Measurements from ENCODE around the gene EXOC3L2. TPM values are rescaled to one million over a fixed set of nuclear protein-coding genes. Genes with fewer than 3 reads are reported as not detected.

The EXOC3L2 gene
- total and polyA plus RNA-seq, 10 of the 15 experiments (the other 5 are each of a cell fraction or from before 2014, with no cell fraction given), result not detected

DNA sequence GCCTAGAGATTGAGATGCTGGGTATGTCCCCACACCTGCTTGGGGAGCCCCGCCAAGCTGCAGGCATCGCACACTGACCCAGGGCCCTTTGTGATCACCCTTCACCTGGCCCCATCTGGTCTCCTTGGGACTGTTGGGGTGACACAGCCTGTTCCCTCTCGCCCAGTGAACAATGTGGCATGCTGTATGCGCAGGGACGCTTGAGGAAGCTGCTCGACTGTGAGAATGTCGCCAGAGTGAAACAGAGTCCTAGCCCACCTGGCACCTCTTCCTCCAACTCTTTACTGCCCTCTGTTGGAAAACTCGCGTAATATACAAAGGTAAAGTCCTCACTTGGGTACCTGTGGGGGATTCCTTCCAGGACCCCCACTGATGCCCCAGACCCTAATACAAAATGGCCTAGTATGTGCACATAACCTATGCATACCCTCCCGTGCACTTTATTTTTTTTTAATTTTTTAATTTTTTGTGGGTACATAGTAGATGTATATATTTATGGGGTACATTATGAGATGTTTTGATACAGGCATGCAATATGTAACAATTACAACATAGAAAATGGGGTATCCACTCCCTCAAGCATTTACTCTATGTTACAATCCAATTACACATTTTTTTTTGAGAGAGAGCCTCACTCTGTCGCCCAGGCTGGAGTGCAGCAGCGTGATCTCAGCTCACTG is 57.6 kb downstream of the EXOC3L2 start (continued):
- no peak for TF ChIP-seq KDM1A (IDR thresholded peaks at IDR 0.05; ENCODE audit: borderline replicate concordance)
- TF ChIP-seq TARDBP (IDR thresholded peaks at IDR 0.05; ENCODE audit: borderline replicate concordance), result no peak
- no peak for TF ChIP-seq EP300 (IDR thresholded peaks at IDR 0.05; ENCODE audit: borderline replicate concordance in 1 of 2, control insufficient read depth in 1 of 2, low read depth in 2 of 2, low read length in 2 of 2)
- TF ChIP-seq POU2F2 (IDR thresholded peaks at IDR 0.05; ENCODE audit: borderline replicate concordance, low read depth, low read length), result no peak
- TF ChIP-seq POLR2AphosphoS2 (IDR thresholded peaks at IDR 0.05; ENCODE audit: low read depth, low read length), result no peak
- no peak for TF ChIP-seq BMI1 (IDR thresholded peaks at IDR 0.05; ENCODE audit: borderline replicate concordance)
- no peak for TF ChIP-seq KLF5 (IDR thresholded peaks at IDR 0.05; ENCODE audit: partially characterized antibody)
- peak; percentile 56; the same call in 1 of the 2 replicates for TF ChIP-seq SMARCA5 (IDR thresholded peaks at IDR 0.05)
- no peak for TF ChIP-seq CHD2 (IDR thresholded peaks at IDR 0.05; ENCODE audit: borderline replicate concordance, low read depth, low read length)
- no peak for TF ChIP-seq NFYA (IDR thresholded peaks at IDR 0.05; ENCODE audit: borderline replicate concordance, low read depth, low read length)

DNA sequence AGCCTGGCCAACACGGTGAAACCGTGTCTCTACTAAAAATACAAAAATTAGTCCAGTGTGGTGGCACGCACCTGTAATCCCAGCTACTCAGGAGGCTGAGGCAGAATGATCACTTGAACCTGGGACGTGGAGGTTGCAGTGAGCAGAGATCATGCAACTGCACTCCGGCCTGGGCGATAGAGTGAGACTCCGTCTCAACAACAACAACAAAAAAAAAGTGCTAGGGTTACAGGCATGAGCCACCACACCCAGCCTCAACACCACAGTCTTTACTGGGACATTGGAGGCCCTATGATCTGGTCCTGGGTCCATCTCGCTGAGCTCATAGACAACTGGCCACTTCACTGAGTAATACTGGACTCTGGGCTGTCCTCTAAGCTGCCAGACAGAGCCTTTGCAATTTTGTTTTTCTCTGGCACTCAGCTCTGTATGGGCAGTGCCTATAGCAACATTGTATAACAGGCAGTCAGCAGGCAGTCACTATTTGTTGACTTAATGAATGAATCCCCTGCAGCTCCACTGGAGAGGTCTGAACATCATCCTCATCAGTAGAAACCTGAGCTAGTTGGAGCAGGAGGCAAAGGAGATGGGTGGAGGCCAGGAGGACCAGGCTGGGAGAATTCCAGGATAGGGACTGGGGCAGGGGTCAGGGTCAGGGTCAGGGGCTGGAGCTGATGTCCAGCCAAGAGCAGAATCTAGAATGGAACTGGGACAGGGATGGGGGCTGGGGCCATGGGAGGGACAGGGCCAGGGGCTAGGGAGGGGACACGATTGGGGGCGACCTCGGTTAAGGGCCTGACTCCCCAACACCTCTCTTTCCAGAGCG is 58.5 kb downstream of the EXOC3L2 start:
- BruUV-seq (replicated peaks), result no TSS peak
- H3K9ac ChIP-seq (ENCODE audit: control insufficient read depth, insufficient read depth, low read length), result no peak overlapping the region
- intact Hi-C loops (cut with micrococcal nuclease; ENCODE audit: unreplicated experiment), result loop anchor here (5.0 to 10.0 kb wide), 2 partner anchors 151 to 172 kb away; no protein-coding TSS in a partner anchor
- FAIRE-seq, result no peak
- H2AFZ ChIP-seq (ENCODE audit: control insufficient read depth, low read depth, low read length), result no peak overlapping the region
- no peak for TF ChIP-seq LARP7 (IDR thresholded peaks at IDR 0.05)
- no peak for TF ChIP-seq SP1 (IDR thresholded peaks at IDR 0.05; ENCODE audit: low read depth, low read length)
- H3K4me1 ChIP-seq (ENCODE audit: control insufficient read depth, insufficient read depth, low read length), result peaks cover 3% of the 10 kb centered on the region; the same call in 1 of the 2 replicates
- ATAC-seq, result no peak
- H3K4me3 ChIP-seq, result no peak overlapping the region
- H3K9me3 ChIP-seq (replicated peaks; ENCODE audit: control insufficient read depth, insufficient read depth, low read length), result no peaks in the 10 kb centered on the region
- no peak overlapping the region for H3K27ac ChIP-seq (ENCODE audit: control insufficient read depth, insufficient read depth)
- WGBS (ENCODE audit: insufficient coverage, insufficient replicate concordance, low lambda C conversion rate, missing lambda C conversion rate), result 72% methylated on average over 12 of the region's 12 CpGs
- DNase-seq (ENCODE audit: low read depth, low spot score), result no peak
- ChIA-PET POLR2A (interaction anchor here (0.9 to 1.4 kb wide), 2 partner anchors 8 to 50 kb away, joined by 3 to 6 read pairs; partner anchors contain the start of genes BLOC1S3 and TRAPPC6A), CTCF (interaction anchor here (0.8 to 2.1 kb wide), 19 partner anchors 8 to 235 kb away, joined by 3 to 19 read pairs (median 3); partner anchors contain the start of genes BLOC1S3 and TRAPPC6A), RAD21 (ENCODE audit: unreplicated experiment) (interaction anchor here (0.7 to 1.7 kb wide), 12 partner anchors 8 to 284 kb away, joined by 3 to 10 read pairs (median 3); partner anchors contain the start of genes BLOC1S3, CLASRP and TRAPPC6A), SMC1A (ENCODE audit: uncharacterized antibody, unreplicated experiment) (interaction anchor here (0.8 to 2.0 kb wide), 9 partner anchors 8 to 226 kb away, joined by 3 to 6 read pairs (median 4); partner anchors contain the start of gene BLOC1S3)
- in situ Hi-C loops (cut with MboI), result no loop called here
- H3K36me3 ChIP-seq (ENCODE audit: control insufficient read depth in 2 of 2, insufficient read depth in 2 of 2, low read length in 1 of 2), result no peaks in the 10 kb centered on the region; a peak in 1 of 4 replicates
- no peaks in the 10 kb centered on the region for H3K27me3 ChIP-seq (replicated peaks in 1 of 2; ENCODE audit: control insufficient read depth in 2 of 2, insufficient read depth in 2 of 2, low read length in 1 of 2)
- no peaks in the 10 kb centered on the region; the same call in 1 of the 2 replicates for H3K79me2 ChIP-seq (ENCODE audit: control insufficient read depth, insufficient read depth, low read length)
- H4K20me1 ChIP-seq (ENCODE audit: control insufficient read depth, insufficient read depth), result no peaks in the 10 kb centered on the region
- no peak overlapping the region for H3K4me2 ChIP-seq (ENCODE audit: control insufficient read depth, insufficient read depth)

Data from GM12878 (cell line).